SKM-1 treated with dmso at 0.1 percent for 144 hours (cell line): ENCODE results near the gene MUC5B.
"Not testable (repeated sequence)": the region's sequence is repeated elsewhere in the genome, so short reads cannot be mapped to it uniquely, and the experiment has no call there.

Experiments
- DNase-seq: peaks from one replicate; lab custom pipeline; 2025; ENCODE audit not compliant: unreplicated experiment; lab: John Stamatoyannopoulos, UW

The MUC5B gene

DNA sequence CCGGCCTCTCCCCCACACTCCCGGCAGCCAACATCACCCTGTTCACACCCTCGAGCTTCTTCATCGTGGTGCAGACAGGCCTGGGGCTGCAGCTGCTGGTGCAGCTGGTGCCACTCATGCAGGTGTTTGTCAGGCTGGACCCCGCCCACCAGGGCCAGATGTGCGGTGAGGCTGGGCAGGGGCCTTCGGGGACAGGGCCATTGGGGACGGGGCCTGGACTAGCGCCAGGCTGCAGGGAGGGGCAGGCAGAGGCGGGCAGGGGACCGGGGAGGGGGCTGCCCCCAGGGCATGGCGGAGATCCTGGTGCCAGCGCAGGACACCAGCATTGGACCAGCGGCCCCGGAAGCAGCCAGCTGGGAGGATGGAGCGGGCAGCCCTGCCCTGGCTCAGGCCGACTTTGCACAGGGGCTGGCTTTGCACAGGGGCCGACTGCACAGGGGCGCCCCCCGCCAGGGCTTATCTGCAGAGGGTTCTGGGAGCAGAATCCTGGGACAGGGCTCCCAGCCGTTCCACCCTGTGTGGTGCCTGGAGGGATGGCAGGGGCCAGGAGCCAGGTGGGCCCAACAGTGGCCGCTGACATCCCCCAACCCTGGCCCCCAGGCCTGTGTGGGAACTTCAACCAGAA is 8.6 kb downstream of the MUC5B start:
- no peak for DNase-seq

GRCh38 chr11:1232021-1232882 is 9.4 kb downstream of the MUC5B start:
- no peak for DNase-seq

GRCh38 chr11:1232883-1233321 is 10.0 kb downstream of the MUC5B start:
- no peak for DNase-seq

- DNase-seq = no peak
These were observed 10.6 kb downstream of the MUC5B start for GRCh38 chr11:1233351-1234053.

- no peak for DNase-seq
These were observed 11.3 kb downstream of the MUC5B start for GRCh38 chr11:1234054-1234720.

DNA sequence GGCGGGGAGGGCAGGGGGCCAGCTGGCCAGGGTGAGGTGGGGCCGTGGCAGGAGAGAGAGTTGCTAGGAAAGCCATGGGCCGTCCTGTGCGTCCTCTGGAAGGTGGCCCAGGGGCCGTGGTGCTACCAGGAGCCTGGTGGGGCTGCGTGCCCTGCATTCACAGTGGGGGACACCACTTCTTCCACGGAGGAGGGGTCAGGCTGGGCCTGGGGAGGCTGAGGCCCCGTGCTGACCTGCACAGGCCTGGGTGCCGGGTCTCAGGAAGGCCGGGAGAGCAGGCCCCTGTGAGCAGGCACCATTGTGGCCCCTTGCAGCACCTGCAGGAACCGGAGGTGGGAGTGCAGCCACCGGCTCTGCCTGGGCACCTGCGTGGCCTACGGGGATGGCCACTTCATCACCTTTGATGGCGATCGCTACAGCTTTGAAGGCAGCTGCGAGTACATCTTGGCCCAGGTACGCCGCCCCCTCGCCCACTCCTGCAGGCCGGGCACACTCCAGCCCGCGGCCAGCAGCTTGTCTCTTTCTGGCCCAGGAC is 12.0 kb downstream of the MUC5B start:
- DNase-seq = no peak

DNA sequence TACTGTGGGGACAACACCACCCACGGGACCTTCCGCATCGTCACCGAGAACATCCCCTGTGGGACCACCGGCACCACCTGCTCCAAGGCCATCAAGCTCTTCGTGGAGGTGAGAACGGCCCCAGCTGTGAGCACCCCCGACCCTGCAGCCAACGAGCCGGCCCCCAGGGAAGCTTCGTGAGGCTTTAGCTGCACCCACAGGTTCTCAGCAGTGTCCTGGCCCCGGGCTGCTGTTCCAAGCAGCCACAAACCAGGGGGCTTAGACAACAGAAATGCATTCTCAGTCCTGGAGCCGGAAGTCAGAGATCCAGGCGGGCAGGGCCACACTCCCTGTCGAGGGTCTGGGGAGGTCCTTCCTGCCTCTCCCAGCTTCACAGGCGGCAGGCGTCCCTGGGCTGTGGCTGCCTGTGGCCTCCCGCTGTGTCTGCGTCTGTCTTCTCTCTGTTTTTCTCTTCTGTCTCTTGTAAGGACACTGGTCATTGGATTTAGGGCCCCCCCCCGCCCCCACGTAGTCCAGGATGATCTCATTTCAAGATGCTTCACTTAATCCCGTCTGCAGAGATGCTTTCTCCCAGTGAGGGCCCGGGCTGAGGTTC is 12.5 kb downstream of the MUC5B start:
- no peak for DNase-seq

DNA sequence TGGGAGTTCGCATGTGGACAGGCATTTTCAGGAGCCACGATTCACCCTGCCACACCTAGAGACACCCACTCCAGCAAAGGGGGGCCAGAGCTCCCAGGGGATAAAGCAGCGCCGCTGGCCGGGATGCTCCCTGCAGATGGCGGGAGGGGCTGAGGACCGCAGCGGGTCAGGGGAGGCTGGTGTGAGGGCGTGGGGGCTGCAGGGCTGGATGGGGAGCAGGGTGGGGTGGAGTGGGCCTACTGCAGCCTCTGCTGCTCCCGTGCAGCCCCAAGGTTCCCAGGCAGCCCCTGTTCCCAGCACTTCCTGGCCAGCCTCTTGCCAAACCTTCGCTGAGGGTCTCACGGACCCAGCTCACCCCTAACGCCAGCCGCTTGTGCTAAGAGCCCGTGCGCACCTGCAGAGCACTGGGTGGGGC is 13.0 kb downstream of the MUC5B start:
- DNase-seq = no peak

GRCh38 chr11:1236316-1237127 is 13.7 kb downstream of the MUC5B start:
- DNase-seq = no peak

DNA sequence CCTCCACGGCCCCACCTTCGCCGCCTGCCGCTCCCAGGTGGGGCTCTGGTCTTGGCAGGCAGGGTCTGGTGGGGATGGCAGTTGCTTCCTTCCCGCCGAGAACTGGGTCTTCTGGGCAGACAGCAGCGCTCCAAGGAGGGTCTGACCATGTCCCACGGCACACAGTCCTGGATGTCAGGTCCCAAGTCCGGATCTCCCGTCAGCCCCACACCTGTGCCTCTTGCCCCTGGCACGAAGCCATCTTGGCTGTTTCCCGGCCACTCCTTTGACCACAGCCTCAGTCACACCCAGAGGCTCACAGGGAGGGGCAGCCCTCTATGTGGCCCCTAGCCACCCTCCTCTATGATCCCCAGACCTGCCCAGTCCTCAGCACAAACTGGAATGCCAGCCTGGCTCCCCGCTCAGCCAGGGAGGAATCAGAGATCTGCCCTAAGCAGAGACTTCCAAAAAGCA is 14.3 kb downstream of the MUC5B start:
- no peak for DNase-seq

GRCh38 chr11:1237851-1238250 is 15.0 kb downstream of the MUC5B start:
- no peak for DNase-seq

DNA sequence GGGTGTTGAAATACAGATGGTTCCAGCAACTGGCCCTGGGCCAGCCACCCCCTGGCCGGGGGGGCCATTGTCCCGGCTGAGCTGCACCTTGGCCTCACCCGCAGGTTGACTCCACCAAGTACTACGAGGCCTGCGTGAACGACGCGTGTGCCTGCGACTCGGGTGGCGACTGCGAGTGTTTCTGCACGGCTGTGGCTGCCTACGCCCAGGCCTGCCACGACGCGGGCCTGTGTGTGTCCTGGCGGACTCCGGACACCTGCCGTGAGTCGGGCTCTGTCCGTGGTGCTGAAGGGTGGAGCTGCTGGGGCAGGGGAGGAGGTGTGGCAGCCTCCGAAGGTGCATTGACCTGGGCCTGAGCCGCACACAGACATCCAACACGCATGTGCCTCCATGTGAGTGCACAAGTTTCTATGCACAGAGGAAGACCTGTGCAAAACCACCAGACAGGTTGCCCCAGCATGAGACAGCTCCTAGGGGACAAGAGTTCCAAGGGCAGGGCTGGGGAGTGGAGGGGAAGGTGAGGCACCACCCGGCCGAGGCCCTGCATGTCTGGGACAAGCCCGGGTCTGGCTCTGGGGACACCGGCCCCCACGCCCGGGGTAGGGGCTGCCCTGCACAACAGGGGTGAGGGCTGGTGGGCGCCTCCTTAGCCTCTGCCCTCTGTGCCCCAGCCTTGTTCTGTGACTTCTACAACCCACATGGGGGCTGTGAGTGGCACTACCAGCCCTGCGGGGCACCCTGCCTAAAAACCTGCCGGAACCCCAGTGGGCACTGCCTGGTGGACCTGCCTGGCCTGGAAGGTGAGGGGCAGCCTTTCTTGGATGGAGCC is 16.1 kb downstream of the MUC5B start:
- no peak for DNase-seq

GRCh38 chr11:1239596-1240205 is 16.8 kb downstream of the MUC5B start:
- DNase-seq = no peak

- no peak for DNase-seq
These were observed 17.9 kb downstream of the MUC5B start for GRCh38 chr11:1240771-1241170.

DNA sequence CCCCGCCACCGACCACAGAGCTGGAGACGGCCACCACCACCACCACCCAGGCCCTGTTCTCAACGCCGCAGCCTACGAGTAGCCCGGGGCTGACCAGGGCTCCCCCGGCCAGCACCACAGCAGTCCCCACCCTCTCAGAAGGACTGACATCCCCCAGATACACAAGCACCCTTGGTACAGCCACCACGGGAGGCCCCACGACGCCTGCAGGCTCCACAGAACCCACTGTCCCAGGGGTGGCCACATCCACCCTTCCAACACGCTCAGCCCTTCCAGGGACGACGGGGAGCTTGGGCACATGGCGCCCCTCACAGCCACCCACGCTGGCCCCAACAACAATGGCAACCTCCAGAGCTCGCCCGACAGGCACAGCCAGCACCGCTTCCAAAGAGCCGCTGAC is 18.8 kb downstream of the MUC5B start:
- no peak for DNase-seq

DNA sequence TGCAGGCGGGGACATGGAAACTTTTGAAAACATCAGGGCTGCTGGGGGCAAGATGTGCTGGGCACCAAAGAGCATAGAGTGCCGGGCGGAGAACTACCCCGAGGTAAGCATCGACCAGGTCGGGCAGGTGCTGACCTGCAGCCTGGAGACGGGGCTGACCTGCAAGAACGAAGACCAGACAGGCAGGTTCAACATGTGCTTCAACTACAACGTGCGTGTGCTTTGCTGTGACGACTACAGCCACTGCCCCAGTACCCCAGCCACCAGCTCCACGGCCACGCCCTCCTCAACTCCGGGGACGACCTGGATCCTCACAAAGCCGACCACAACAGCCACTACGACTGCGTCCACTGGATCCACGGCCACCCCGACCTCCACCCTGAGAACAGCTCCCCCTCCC is 19.4 kb downstream of the MUC5B start:
- DNase-seq = no peak

DNA sequence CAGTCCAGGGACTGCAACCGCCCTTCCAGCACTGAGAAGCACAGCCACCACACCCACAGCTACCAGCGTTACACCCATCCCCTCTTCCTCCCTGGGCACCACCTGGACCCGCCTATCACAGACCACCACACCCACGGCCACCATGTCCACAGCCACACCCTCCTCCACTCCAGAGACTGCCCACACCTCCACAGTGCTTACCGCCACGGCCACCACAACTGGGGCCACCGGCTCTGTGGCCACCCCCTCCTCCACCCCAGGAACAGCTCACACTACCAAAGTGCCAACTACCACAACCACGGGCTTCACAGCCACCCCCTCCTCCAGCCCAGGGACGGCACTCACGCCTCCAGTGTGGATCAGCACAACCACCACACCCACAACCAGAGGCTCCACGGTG is 19.9 kb downstream of the MUC5B start:
- not testable (repeated sequence) for DNase-seq

DNA sequence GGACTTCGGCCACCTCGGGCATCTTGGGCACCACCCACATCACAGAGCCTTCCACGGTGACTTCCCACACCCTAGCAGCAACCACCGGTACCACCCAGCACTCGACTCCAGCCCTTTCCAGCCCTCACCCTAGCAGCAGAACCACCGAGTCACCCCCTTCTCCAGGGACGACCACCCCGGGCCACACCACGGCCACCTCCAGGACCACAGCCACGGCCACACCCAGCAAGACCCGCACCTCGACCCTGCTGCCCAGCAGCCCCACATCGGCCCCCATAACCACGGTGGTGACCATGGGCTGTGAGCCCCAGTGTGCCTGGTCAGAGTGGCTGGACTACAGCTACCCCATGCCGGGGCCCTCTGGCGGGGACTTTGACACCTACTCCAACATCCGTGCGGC is 20.7 kb downstream of the MUC5B start:
- not testable (repeated sequence) for DNase-seq
